Measurements from ENCODE around the gene CNGB1. TPM values are rescaled to one million over a fixed set of nuclear protein-coding genes. Genes with fewer than 3 reads are reported as not detected.

The CNGB1 gene
- total and polyA plus RNA-seq, 2 of the 13 experiments (the other 11 are each of a cell fraction or from before 2014, with no cell fraction given): 0.02 to 0.15 TPM

DNA sequence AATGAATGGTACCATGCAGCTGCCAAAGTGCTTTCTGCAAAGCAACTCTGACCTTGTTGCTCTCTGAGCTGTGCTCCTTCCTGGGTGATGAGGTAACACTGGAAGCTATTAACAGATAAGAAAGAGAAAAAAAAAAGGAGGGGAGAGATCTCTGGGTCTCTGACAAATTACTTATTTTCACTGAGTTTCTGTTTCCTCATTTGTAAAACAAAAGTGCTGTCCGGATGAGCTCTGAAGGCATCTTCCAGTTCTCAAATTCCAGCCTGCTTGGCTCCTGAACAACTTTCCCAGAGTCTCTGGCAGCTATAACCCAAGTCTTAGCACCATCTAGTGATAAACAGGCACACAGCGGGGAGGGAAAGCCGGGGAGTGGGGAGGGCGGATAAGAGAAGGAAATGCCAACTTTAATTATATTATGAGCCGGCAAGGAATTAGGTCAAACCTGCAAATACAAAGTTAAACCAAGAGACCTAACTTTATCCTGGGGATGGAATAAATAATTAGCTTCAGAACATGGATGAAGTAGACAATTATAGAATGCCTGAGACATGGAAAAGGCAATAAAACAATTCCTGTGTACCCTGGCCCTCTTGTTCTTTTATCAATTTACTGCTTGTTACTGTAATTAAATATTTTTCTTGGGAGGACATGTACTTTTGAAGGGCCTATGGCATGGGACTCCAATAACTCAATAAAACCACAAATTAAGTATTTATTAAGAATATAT, 107.3 kb downstream of the CNGB1 start (continued):
- TF ChIP-seq, protein P1, sequence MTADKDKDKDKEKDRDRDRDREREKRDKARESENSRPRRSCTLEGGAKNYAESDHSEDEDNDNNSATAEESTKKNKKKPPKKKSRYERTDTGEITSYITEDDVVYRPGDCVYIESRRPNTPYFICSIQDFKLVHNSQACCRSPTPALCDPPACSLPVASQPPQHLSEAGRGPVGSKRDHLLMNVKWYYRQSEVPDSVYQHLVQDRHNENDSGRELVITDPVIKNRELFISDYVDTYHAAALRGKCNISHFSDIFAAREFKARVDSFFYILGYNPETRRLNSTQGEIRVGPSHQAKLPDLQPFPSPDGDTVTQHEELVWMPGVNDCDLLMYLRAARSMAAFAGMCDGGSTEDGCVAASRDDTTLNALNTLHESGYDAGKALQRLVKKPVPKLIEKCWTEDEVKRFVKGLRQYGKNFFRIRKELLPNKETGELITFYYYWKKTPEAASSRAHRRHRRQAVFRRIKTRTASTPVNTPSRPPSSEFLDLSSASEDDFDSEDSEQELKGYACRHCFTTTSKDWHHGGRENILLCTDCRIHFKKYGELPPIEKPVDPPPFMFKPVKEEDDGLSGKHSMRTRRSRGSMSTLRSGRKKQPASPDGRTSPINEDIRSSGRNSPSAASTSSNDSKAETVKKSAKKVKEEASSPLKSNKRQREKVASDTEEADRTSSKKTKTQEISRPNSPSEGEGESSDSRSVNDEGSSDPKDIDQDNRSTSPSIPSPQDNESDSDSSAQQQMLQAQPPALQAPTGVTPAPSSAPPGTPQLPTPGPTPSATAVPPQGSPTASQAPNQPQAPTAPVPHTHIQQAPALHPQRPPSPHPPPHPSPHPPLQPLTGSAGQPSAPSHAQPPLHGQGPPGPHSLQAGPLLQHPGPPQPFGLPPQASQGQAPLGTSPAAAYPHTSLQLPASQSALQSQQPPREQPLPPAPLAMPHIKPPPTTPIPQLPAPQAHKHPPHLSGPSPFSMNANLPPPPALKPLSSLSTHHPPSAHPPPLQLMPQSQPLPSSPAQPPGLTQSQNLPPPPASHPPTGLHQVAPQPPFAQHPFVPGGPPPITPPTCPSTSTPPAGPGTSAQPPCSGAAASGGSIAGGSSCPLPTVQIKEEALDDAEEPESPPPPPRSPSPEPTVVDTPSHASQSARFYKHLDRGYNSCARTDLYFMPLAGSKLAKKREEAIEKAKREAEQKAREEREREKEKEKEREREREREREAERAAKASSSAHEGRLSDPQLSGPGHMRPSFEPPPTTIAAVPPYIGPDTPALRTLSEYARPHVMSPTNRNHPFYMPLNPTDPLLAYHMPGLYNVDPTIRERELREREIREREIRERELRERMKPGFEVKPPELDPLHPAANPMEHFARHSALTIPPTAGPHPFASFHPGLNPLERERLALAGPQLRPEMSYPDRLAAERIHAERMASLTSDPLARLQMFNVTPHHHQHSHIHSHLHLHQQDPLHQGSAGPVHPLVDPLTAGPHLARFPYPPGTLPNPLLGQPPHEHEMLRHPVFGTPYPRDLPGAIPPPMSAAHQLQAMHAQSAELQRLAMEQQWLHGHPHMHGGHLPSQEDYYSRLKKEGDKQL (CRISPR knock-in tag; IDR thresholded peaks at IDR 0.05; ENCODE audit: low read depth): no peak
- TF ChIP-seq, protein P2, sequence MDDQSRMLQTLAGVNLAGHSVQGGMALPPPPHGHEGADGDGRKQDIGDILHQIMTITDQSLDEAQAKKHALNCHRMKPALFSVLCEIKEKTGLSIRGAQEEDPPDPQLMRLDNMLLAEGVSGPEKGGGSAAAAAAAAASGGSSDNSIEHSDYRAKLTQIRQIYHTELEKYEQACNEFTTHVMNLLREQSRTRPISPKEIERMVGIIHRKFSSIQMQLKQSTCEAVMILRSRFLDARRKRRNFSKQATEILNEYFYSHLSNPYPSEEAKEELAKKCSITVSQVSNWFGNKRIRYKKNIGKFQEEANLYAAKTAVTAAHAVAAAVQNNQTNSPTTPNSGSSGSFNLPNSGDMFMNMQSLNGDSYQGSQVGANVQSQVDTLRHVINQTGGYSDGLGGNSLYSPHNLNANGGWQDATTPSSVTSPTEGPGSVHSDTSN (CRISPR knock-in tag; IDR thresholded peaks at IDR 0.05; ENCODE audit: borderline replicate concordance): no peak
- TF ChIP-seq ZFP1 (CRISPR knock-in tag; IDR thresholded peaks at IDR 0.05) (no peak), MATR3 (CRISPR knock-in tag; IDR thresholded peaks at IDR 0.05) (no peak), ZNF605 (CRISPR knock-in tag; IDR thresholded peaks at IDR 0.05) (no peak), NR3C1 (CRISPR knock-in tag; IDR thresholded peaks at IDR 0.05) (no peak), PCBP1 (IDR thresholded peaks at IDR 0.05; ENCODE audit: borderline replicate concordance, low read depth, low read length) (no peak), KMT2B (CRISPR knock-in tag; IDR thresholded peaks at IDR 0.05) (no peak), NR2F2 (IDR thresholded peaks at IDR 0.05; ENCODE audit: borderline replicate concordance, low read depth) (0 out of 2 replicates have a peak, but pooled peaks have one; percentile 44), SP2 (CRISPR knock-in tag; IDR thresholded peaks at IDR 0.05) (no peak)
- TF ChIP-seq, protein P3, sequence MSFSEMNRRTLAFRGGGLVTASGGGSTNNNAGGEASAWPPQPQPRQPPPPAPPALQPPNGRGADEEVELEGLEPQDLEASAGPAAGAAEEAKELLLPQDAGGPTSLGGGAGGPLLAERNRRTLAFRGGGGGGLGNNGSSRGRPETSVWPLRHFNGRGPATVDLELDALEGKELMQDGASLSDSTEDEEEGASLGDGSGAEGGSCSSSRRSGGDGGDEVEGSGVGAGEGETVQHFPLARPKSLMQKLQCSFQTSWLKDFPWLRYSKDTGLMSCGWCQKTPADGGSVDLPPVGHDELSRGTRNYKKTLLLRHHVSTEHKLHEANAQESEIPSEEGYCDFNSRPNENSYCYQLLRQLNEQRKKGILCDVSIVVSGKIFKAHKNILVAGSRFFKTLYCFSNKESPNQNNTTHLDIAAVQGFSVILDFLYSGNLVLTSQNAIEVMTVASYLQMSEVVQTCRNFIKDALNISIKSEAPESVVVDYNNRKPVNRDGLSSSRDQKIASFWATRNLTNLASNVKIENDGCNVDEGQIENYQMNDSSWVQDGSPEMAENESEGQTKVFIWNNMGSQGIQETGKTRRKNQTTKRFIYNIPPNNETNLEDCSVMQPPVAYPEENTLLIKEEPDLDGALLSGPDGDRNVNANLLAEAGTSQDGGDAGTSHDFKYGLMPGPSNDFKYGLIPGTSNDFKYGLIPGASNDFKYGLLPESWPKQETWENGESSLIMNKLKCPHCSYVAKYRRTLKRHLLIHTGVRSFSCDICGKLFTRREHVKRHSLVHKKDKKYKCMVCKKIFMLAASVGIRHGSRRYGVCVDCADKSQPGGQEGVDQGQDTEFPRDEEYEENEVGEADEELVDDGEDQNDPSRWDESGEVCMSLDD (CRISPR knock-in tag; IDR thresholded peaks at IDR 0.05; ENCODE audit: borderline replicate concordance): no peak
- TF ChIP-seq, protein P4, sequence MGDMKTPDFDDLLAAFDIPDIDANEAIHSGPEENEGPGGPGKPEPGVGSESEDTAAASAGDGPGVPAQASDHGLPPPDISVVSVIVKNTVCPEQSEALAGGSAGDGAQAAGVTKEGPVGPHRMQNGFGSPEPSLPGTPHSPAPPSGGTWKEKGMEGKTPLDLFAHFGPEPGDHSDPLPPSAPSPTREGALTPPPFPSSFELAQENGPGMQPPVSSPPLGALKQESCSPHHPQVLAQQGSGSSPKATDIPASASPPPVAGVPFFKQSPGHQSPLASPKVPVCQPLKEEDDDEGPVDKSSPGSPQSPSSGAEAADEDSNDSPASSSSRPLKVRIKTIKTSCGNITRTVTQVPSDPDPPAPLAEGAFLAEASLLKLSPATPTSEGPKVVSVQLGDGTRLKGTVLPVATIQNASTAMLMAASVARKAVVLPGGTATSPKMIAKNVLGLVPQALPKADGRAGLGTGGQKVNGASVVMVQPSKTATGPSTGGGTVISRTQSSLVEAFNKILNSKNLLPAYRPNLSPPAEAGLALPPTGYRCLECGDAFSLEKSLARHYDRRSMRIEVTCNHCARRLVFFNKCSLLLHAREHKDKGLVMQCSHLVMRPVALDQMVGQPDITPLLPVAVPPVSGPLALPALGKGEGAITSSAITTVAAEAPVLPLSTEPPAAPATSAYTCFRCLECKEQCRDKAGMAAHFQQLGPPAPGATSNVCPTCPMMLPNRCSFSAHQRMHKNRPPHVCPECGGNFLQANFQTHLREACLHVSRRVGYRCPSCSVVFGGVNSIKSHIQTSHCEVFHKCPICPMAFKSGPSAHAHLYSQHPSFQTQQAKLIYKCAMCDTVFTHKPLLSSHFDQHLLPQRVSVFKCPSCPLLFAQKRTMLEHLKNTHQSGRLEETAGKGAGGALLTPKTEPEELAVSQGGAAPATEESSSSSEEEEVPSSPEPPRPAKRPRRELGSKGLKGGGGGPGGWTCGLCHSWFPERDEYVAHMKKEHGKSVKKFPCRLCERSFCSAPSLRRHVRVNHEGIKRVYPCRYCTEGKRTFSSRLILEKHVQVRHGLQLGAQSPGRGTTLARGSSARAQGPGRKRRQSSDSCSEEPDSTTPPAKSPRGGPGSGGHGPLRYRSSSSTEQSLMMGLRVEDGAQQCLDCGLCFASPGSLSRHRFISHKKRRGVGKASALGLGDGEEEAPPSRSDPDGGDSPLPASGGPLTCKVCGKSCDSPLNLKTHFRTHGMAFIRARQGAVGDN (CRISPR knock-in tag; IDR thresholded peaks at IDR 0.05): no peak
- TF ChIP-seq, protein P5, sequence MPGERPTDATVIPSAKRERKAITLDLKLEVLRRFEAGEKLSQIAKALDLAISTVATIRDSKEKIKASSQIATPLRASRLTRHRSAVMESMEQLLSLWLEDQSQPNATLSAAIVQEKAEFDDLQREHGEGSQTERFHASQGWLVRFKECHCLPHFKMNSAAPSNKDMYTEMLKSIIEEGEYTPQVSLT (CRISPR knock-in tag; IDR thresholded peaks at IDR 0.05; ENCODE audit: borderline replicate concordance, low read depth): no peak

Measured in HepG2 (cell line).